ENCODE data around the gene STARD13. TPM values are rescaled to one million over a fixed set of nuclear protein-coding genes. Genes with fewer than 3 reads are reported as not detected.
A peak's percentile ranks its signal among the peaks of the same experiment; 100 is the strongest.

Gene STARD13
- total RNA-seq, 1 experiment from 2014 or later: 9.1 TPM

GRCh38 chr13:33299626-33300025 lies 14.1 kb upstream of the STARD13 start:
- CTCF ChIA-PET: no interaction called here
- Mint-ChIP-seq H3K9me3 (ENCODE audit: unreplicated experiment) (no peaks in the 10 kb centered on the region), H3K36me3 (ENCODE audit: insufficient read depth, unreplicated experiment) (no peaks in the 10 kb centered on the region), H3K4me1 (ENCODE audit: low read depth, unreplicated experiment) (peaks cover 15% of the 10 kb centered on the region), H3K27ac (ENCODE audit: unreplicated experiment) (no peak overlapping the region), H3K27me3 (ENCODE audit: insufficient read depth, unreplicated experiment) (no peaks in the 10 kb centered on the region), H3K4me3 (ENCODE audit: unreplicated experiment) (no peak overlapping the region)
- TF ChIP-seq CTCF (IDR thresholded peaks at IDR 0.05; ENCODE audit: insufficient read depth in 1 of 2, low read depth in 1 of 2, low read length in 1 of 2, severe bottlenecking in 1 of 2, unreplicated experiment in 1 of 2): no peak
- Histone ChIP-seq H3K27me3 (replicated peaks; ENCODE audit: control insufficient read depth, insufficient read depth, low read length) (no peaks in the 10 kb centered on the region), H3K4me3 (ENCODE audit: low read depth, low read length) (no peak overlapping the region), H3K4me1 (peaks cover 22% of the 10 kb centered on the region), H3K9me3 (no peaks in the 10 kb centered on the region), H3K36me3 (ENCODE audit: control insufficient read depth, insufficient read depth, low read length) (no peaks in the 10 kb centered on the region)
- DNase-seq: no peak
- POLR2A ChIA-PET: no interaction called here
- intact Hi-C loops (cut with micrococcal nuclease; ENCODE audit: unreplicated experiment): no loop called here
- no TSS peak for BruUV-seq (replicated peaks)

GRCh38 chr13:33296793-33297425 lies 11.4 kb upstream of the STARD13 start:
- peak overlapping the region; percentile 11 for H3K4me3 Mint-ChIP-seq (ENCODE audit: unreplicated experiment)
- peaks cover 10% of the 10 kb centered on the region for H3K9me3 Mint-ChIP-seq (ENCODE audit: unreplicated experiment)
- H3K27ac Mint-ChIP-seq (ENCODE audit: unreplicated experiment): peak overlapping the region; percentile 72
- BruUV-seq (replicated peaks): no TSS peak
- DNase-seq: peak; percentile 48 to 69
- no peaks in the 10 kb centered on the region for H3K36me3 Mint-ChIP-seq (ENCODE audit: insufficient read depth, unreplicated experiment)
- H3K4me1 Mint-ChIP-seq (ENCODE audit: low read depth, unreplicated experiment): peaks cover 15% of the 10 kb centered on the region
- no peak for TF ChIP-seq CTCF (IDR thresholded peaks at IDR 0.05; ENCODE audit: insufficient read depth in 1 of 2, low read depth in 1 of 2, low read length in 1 of 2, severe bottlenecking in 1 of 2, unreplicated experiment in 1 of 2)
- intact Hi-C loops (cut with micrococcal nuclease; ENCODE audit: unreplicated experiment): loop anchor here (1.0 kb wide), 1 partner anchor 12 kb away; the partner anchor contains the start of gene STARD13
- H3K9me3 ChIP-seq: no peaks in the 10 kb centered on the region
- H3K4me3 ChIP-seq (ENCODE audit: low read depth, low read length): no peak overlapping the region
- peaks cover 22% of the 10 kb centered on the region for H3K4me1 ChIP-seq
- ChIA-PET POLR2A (no interaction called here), CTCF (no interaction called here)
- no peaks in the 10 kb centered on the region for H3K36me3 ChIP-seq (ENCODE audit: control insufficient read depth, insufficient read depth, low read length)
- H3K27me3 ChIP-seq (replicated peaks; ENCODE audit: control insufficient read depth, insufficient read depth, low read length): no peaks in the 10 kb centered on the region
- H3K27me3 Mint-ChIP-seq (ENCODE audit: insufficient read depth, unreplicated experiment): no peaks in the 10 kb centered on the region

- H3K4me3 Mint-ChIP-seq (ENCODE audit: unreplicated experiment): no peak overlapping the region
- intact Hi-C loops (cut with micrococcal nuclease; ENCODE audit: unreplicated experiment): no loop called here
- Histone ChIP-seq H3K36me3 (ENCODE audit: control insufficient read depth, insufficient read depth, low read length) (no peaks in the 10 kb centered on the region), H3K4me1 (peaks cover 14% of the 10 kb centered on the region), H3K27me3 (replicated peaks; ENCODE audit: control insufficient read depth, insufficient read depth, low read length) (no peaks in the 10 kb centered on the region), H3K9me3 (no peaks in the 10 kb centered on the region), H3K4me3 (ENCODE audit: low read depth, low read length) (no peak overlapping the region)
- peaks cover 10% of the 10 kb centered on the region for H3K4me1 Mint-ChIP-seq (ENCODE audit: low read depth, unreplicated experiment)
- H3K9me3 Mint-ChIP-seq (ENCODE audit: unreplicated experiment): peaks cover 10% of the 10 kb centered on the region
- TF ChIP-seq CTCF (IDR thresholded peaks at IDR 0.05; ENCODE audit: insufficient read depth in 1 of 2, low read depth in 1 of 2, low read length in 1 of 2, severe bottlenecking in 1 of 2, unreplicated experiment in 1 of 2): no peak
- no peak for DNase-seq
- BruUV-seq (replicated peaks): no TSS peak
- ChIA-PET POLR2A (no interaction called here), CTCF (no interaction called here)
- no peak overlapping the region for H3K27ac Mint-ChIP-seq (ENCODE audit: unreplicated experiment)
- no peaks in the 10 kb centered on the region for H3K27me3 Mint-ChIP-seq (ENCODE audit: insufficient read depth, unreplicated experiment)
- no peaks in the 10 kb centered on the region for H3K36me3 Mint-ChIP-seq (ENCODE audit: insufficient read depth, unreplicated experiment)
These were observed 7.2 kb upstream of the STARD13 start for GRCh38 chr13:33292712-33293111.

Measured in Caco-2 (cell line).